Stimulated activated CD8-positive, alpha-beta memory T cell treated with anti-CD3 and anti-CD28 coated beads, Interleukin-7, amount 100 ng/mL, for 4 hours (primary cell): ENCODE results near the gene SLC47A2.

ENCODE experiments used
- DNase-seq, 2 donors: peaks; one replicate each; pipeline ENCODE4 v3.0.0-alpha.2; 2020; ENCODE audit warnings: low read depth in 2 of 2

The SLC47A2 gene

GRCh38 chr17:19644493-19645210, 71.7 kb downstream of the SLC47A2 start:
- no peak for DNase-seq

DNA sequence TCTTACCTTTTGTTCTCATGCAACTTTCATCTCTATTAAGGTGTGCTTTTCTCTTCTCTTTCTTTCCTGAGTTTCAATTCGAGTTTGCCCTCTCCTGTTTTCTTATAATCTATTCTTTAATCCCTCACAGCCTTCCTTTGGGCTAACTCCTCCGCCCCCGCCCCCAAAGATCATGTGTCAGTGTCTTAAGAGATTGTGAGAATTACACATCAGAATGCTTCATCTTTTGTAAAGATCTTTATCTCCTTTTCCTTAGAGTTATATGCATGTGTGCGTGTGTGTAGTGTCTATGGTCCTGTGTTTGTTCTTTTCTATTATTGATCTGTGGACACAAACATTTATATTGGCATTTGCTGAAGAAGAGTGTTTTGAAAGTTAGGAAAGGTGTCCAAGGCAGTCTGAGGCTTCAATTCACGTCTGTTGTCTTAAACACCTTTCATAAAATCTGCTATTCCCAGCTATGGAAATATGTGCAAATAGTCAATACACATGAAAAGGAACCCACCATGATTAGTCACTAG, 74.0 kb downstream of the SLC47A2 start:
- DNase-seq: no peak

DNA sequence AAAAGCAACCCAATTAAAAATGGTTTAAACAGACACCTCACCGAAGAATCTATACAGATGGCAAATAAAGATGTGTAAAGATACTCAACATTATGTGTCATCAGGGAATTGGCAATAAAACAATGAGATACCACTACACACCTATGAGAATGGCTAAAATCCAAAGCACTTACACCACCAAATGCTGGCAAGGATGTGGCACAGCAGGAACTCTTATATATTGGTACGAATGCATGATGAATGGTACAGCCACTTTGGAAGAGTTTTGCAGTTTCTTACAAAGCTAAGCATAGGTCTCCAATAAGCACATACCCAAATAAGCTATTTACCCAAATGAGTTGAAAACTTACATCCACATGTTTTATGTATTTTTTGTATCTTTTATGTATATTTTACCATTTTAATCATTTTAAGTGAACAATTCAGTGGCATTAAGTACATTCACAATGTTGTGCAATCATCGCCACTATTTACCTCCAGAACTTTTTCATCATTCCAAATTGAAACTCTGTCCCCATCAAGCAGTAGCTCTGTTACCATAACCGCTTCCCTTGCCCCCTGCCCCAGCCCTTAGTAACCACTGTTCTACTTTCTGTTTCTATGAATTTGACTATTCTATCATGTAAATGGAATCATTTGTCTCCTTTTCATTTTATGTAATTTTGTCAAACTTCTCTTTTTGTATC, 74.6 kb downstream of the SLC47A2 start:
- DNase-seq: no peak

- no peak for DNase-seq
Observed at GRCh38 chr17:19631905-19632304, 84.5 kb downstream of the SLC47A2 start.

GRCh38 chr17:19630661-19631060, 85.7 kb downstream of the SLC47A2 start:
- DNase-seq: no peak

- DNase-seq: no peak
Observed at GRCh38 chr17:19630035-19630434, 86.3 kb downstream of the SLC47A2 start.

GRCh38 chr17:19629449-19629848, 86.9 kb downstream of the SLC47A2 start:
- no peak for DNase-seq
